AG09309 (cell line): ENCODE results near the gene SOX9.
"Not testable (repeated sequence)": the region's sequence is repeated elsewhere in the genome, so short reads cannot be mapped to it uniquely, and the experiment has no call there.

ENCODE experiments used
- DNase-seq: peaks from one replicate; pipeline ENCODE4 v3.0.0-alpha.2; 2010; ENCODE audit warnings: low read depth
- H3K4me3 ChIP-seq: 2 replicates; pipeline ENCODE4 v1.5.1; 2011; ENCODE audit warnings: mild to moderate bottlenecking, low read depth, low read length, moderate library complexity; ENCODE audit not compliant: control insufficient read depth
- TF ChIP-seq, protein P1 (sequence below): IDR thresholded peaks from 2 replicates; pipeline ENCODE4 v1.5.1; 2011; ENCODE audit warnings: mild to moderate bottlenecking, low read depth, low read length, inconsistent platforms; ENCODE audit not compliant: insufficient read depth, control insufficient read depth; ENCODE audit errors: missing control alignments

Gene SOX9

DNA sequence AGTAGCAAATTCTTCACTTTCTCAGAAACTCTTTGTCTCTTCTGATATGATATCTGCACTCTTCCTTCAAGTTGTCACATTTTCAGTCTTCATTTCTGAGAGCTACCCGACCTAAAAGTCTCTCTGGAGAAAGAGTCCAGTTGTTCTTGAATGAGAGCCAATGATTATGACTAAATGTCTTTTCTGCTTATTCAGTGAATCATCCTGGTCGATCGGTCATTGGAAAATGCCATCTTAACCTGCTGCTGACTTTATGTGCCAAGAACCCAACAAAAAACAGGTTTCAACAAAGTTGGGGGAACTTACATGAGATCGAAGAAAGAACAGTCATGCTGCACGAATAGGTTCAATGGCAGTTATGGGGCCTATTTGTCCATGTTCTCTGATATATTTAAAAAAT, 15.9 kb downstream of the SOX9 start:
- no peak for DNase-seq
- TF ChIP-seq, protein P1, sequence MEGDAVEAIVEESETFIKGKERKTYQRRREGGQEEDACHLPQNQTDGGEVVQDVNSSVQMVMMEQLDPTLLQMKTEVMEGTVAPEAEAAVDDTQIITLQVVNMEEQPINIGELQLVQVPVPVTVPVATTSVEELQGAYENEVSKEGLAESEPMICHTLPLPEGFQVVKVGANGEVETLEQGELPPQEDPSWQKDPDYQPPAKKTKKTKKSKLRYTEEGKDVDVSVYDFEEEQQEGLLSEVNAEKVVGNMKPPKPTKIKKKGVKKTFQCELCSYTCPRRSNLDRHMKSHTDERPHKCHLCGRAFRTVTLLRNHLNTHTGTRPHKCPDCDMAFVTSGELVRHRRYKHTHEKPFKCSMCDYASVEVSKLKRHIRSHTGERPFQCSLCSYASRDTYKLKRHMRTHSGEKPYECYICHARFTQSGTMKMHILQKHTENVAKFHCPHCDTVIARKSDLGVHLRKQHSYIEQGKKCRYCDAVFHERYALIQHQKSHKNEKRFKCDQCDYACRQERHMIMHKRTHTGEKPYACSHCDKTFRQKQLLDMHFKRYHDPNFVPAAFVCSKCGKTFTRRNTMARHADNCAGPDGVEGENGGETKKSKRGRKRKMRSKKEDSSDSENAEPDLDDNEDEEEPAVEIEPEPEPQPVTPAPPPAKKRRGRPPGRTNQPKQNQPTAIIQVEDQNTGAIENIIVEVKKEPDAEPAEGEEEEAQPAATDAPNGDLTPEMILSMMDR = no peak
- H3K4me3 ChIP-seq = no peak overlapping the region

DNA sequence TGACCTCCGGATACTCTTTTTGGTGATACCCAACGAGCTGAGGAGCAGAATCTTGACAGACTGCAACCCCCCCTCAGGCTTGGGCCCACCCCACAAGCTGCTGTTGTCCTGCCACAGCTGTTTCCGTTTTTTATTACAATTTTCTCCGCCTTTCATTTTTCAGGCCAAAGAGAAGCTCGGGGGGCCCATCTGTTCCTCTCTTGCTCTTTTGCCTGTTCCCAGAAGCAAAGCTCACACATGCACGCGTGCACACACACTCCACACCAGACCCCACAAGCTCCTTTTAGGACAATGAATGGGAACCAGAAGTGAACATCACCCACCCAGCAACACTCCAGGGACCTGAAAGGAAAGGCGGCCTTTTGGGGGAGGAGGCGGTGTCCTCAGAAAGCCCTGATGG, 16.3 kb downstream of the SOX9 start:
- TF ChIP-seq, protein P1 = no peak
- H3K4me3 ChIP-seq = no peak overlapping the region
- no peak for DNase-seq

DNA sequence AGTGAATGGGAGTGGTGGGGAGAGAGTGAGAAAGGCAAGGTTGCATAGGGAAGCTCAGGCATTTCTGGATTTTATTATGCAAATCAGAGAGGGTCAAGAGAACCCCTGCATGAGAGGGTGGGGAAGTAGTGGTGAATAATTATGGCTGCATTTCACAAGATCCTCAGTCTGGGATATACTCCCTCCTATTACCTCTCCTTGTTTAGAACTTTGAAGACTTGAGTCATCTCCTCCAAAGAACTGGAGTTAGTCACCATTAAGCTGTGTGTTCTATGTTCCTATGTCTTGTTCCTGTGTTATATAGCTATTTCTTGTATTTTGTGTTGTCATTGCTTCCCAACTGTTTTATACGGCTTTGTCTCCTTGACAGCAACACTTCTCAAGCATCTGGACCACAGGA, 18.4 kb downstream of the SOX9 start:
- TF ChIP-seq, protein P1 = no peak
- no peak overlapping the region for H3K4me3 ChIP-seq
- no peak for DNase-seq

DNA sequence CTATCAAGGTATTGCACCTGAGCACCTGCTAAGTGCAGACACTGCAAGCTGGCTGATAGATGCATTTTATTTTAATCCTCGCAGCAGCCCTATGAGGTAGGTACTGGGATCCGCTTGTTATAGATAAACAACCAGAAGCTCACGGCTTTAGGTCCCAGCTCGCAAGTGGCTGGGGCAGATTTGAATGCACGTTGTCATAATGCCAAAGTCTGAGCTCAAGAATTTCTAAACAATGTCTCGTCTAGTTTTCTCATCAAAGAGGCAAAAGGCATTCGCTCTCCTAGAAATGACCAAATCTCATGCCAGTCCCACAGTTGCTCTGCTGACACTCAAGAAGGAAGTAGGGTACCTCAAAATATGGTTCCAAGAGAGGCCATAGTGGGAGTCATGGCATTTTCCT, 20.5 kb downstream of the SOX9 start:
- H3K4me3 ChIP-seq = no peak overlapping the region
- no peak for DNase-seq
- TF ChIP-seq, protein P1 = no peak

DNA sequence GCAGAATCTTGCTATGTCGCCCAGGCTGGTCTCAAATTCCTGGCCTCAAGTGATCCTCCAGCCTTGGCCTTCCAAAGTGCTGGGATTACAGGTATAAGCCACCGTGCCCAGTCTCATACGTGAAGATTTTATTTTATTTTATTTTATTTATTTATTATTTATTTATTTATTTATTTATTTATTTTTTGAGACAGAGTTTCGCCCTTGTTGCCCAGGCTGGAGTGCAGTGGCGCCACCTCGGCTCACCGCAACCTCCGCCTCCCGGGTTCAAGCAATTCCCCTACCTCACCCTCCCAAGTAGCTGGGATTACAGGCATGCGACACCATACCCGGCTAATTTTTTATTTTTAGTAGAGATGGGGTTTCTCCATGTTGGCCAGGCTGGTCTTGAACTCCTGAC, 21.3 kb downstream of the SOX9 start:
- DNase-seq, H3K4me3 ChIP-seq: not testable (repeated sequence)

DNA sequence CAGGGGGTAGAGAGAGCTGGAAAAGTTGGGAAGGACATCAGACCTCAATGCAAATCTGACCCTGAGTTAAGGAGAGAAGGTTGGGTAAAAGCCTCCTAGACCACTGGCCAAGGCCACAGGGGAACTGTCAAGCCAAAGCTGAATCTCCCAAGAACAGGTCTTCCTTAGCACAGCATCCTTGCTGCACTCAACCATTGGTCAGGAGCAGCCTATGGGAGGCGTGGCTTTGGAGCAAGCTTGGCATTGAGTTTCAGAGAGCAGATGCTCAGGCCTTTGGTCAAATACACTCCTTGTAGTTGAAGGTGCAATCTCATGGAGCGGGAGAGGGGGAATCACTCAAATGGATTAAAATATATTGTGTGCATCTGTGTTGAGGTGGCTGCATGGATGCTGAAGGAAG, 21.8 kb downstream of the SOX9 start:
- no peak overlapping the region for H3K4me3 ChIP-seq
- no peak for DNase-seq
- TF ChIP-seq, protein P1 = no peak

DNA sequence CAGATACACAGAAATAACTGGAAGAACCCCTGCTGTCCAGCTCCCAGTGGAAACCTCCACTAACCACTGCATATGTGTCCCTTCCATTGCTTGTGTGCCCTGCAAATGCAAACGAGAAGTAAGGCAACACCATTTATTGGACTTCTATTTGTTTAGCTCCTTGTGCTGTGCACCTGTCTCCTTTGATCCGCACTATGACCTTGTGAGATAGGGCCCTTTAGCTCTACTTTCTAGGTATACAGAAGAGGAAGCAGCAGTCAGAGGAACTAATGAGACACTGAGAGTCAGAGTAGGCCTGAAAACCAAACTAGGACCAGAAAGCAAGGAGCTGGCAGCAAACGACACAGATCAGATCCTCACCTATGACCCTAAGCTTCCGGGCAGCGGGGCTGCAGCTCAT, 22.4 kb downstream of the SOX9 start:
- no peak for DNase-seq
- TF ChIP-seq, protein P1 = no peak
- no peak overlapping the region for H3K4me3 ChIP-seq
